GM19240 (cell line): ENCODE results near the gene TMED3.
"Not testable (repeated sequence)": the region's sequence is repeated elsewhere in the genome, so short reads cannot be mapped to it uniquely, and the experiment has no call there.

Experiments
- DNase-seq: peaks from one replicate; pipeline ENCODE4 v3.0.0; 2011; ENCODE audit warnings: low spot score; ENCODE audit not compliant: insufficient read length

TMED3 gene

GRCh38 chr15:79316864-79317263 lies 6.0 kb downstream of the TMED3 start:
- DNase-seq = no peak

DNA sequence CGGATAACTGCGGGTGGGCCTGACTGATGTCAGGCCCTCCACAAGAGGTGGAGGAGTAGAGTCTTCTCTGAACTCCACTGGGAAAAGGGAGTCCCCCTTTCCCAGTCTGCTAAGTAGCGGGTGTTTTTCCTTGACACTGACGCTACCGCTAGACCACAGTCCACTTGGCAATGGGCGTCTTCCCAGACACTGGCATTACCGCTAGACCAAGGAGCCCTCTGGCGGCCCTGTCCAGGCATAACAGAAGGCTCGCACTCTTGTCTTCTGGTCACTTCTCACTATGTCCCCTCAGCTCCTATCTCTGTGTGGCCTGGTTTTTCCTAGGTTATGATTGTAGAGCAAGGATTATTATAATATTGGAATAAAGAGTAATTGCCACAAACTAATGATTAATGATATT lies 9.1 kb downstream of the TMED3 start:
- not testable (repeated sequence) for DNase-seq

DNA sequence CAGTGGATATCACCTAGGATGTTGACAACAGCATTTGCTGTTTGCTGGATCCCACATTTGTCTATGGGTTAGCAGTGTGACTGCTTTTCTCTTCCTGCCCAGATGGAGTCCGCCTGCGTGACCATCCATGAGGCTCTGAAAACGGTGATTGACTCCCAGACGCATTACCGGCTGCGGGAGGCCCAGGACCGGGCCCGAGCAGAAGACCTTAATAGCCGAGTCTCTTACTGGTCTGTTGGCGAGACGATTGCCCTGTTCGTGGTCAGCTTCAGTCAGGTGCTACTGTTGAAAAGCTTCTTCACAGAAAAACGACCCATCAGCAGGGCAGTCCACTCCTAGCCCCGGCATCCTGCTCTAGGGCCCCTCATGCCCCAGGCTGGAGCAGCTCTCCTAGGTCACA lies 11.0 kb downstream of the TMED3 start:
- no peak for DNase-seq

GRCh38 chr15:79322306-79322705 lies 11.4 kb downstream of the TMED3 start:
- no peak for DNase-seq

DNA sequence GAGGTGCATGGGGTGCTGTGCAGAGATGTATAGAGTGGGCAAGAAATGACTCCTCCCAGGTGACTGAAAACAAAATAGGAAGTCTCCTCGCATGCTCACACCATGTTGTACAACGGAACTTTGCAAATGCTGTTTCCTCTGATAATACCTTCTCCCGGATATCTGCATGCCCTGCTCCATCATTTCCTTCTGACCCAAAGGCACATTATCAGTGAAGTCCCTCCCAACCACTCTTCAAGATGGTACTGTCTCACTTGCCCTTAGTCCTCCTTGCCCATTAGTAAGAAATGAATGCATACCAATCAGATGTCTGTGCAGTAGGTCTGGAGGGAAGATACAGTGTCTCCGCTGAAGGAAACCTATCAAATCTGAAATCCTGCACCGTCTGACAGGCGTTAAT lies 12.0 kb downstream of the TMED3 start:
- DNase-seq = no peak

- no peak for DNase-seq
Observed at GRCh38 chr15:79329171-79329611, 18.3 kb downstream of the TMED3 start.

DNA sequence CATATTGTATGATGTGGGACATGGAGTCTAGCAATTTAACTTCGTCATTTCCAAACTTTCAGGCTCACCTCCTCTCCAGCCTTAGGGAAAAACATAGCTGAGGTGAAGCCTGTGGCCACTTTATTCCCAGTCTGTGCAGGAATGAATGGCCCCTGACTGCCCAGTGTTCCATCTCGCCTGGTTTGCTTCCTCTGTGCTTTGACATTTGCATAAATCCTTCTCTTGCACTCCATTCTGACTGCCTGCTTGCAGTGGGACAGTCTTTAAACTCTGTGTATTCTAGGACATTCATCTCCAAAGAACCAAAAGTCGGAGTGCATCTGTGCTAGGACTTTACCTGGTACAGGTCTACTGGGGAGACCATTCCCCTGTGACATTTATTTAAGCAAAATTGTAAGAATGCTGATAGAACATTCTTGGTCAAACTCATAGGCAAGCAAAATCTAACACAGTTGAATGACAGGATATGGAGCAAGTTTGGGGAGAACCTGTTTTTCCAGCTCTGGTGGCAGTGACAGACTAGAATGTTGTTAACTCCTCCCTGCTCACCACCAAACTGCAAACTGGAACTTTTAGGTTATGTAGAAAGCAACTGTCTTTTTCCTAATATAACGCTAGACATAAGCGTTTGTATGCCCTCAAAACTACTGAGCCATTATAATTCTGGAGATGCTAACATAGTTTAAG lies 22.1 kb downstream of the TMED3 start:
- no peak for DNase-seq

DNA sequence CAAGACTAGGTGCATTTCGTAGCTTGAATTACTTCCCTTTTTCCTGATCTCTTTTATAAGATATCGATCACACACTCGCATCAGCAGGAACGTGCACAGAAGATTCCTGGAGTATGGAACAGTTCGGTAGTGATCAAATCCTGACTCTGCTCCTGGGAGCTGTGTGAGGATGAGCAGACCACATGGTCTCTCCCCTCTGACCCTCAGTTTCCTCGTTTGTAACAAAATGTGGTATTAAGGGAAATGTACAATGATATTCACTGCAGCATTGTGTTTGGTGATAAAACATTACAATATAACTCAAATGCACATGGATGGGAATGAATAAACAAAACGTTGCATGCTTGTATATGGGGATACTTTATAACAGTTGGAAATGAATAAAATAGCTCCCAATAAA lies 26.7 kb downstream of the TMED3 start:
- DNase-seq = no peak

DNA sequence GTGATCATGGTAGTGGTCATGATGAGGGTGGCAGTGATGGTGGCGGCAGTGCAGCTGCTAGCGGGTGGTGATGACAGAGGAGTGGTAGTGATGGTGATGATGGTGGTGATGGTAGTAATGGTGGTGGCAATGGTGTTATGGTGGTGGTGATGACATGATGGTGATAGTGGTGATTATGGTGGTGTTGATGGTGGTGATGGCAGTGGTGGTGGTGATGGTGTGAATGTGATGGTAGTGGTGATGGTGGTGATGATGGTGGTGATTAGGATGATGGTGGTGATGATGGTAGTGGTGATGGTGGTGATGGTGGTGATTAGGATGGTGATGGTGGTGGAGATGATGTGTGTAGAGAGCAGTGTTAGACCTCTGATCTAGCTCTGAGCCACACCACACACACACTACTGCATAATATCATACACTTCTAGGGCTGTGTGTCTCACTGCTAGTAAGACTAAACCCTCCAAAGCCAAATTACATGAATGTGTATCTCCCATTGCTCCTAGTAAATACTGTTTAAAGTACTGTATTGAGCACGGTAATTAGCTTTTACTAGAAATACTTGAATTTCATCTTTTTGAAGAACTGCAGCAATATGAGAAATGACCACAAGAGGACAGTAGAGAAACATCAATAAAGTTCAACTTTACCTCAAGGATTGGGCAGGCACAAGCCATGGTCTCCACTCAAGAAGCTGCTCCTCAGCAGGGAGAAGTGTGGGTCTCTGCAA lies 28.8 kb downstream of the TMED3 start:
- DNase-seq = no peak

- no peak for DNase-seq
Observed at GRCh38 chr15:79340315-79340602, 29.3 kb downstream of the TMED3 start.

DNA sequence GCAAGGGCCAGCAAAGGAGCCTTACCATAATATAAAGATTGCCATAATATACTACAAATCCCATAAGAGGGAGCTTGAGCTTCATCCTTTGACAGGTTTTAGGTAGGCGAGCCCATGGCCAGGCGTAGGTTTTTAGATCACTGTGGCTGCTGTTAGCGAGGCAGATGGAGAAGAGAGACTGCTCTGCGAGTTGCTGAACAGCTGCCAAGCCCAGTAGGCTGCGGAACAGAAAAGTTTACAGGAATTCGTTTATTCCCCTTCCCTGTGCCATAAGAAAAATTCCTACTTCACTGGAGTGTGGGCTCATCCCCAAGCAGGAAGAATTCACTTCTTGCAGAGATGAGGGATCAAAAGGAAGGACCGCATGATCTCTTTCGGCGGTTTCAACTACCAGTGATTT lies 30.5 kb downstream of the TMED3 start:
- no peak for DNase-seq

DNA sequence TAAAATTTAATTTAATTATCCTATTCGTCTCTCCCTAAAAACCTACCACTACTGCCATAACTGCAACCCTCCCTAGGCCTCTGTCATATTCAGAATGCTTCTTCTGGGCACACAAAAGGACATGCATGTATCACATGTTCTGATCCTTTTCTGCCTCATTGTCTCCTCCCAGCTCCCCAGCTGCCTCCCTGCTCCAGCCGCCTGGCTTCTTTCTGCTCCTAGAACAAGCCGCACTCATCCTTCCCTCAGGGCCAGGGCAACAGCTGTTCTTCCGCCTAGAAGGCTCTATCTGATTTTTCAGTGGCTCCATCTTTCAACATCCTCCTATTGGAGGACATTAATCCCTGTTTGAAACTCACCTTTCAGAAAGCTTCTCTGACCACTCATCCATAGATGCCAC lies 38.6 kb downstream of the TMED3 start:
- DNase-seq = no peak

- no peak for DNase-seq
Observed at GRCh38 chr15:79352206-79352605, 41.3 kb downstream of the TMED3 start.

DNA sequence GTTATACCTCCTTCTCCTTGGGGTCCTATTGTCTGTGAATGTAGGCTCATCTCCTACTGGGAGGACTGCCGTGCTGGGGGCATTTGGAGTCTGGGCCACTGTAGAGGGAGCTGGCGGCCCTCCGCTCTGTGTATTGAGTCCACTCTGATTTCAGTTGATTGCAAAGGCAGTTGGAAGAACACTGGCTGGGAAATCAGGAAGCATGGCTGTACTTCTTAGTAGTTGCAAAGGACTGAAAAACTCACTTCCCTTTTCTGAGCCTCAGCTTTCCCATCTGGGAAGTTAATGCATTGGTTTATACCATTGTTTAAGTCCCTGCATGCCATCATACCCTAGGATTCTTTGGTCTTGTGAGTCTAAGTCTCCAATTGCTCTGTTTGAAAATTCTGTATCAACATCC lies 46.7 kb downstream of the TMED3 start:
- DNase-seq = no peak

GRCh38 chr15:79358069-79358468 lies 47.2 kb downstream of the TMED3 start:
- DNase-seq = no peak

DNA sequence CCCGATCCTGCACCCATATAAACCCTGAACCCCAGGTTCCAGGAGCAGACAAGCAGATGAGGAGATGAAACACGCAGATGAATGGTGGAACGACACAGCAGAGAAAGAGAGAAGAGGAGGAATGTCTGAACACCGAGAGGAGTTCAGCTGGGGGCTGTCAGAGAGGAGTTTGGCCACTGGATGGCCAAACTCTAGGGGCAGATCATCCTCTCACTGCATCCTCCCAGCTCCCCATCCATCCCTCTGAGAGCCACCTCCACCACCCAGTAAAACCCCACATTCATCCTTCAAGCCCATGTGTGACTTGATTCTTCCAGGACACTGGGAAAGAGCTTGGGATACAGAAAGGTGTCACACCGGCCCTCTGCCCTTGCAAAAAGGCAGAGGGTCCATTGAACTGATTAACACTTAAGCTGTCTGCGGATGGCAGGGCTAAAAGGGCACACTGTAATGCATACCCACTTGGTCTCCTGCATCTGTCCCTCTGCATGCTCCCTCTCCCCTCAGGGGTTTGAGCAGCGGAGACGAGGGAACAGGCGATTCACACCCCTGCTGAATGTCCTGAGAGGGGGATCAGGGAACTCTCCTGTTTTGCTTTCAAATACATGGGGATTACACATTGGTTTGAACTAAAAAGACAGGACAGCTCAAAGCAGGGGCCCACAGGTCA lies 53.8 kb downstream of the TMED3 start:
- no peak for DNase-seq

GRCh38 chr15:79365765-79366164 lies 54.9 kb downstream of the TMED3 start:
- no peak for DNase-seq

DNA sequence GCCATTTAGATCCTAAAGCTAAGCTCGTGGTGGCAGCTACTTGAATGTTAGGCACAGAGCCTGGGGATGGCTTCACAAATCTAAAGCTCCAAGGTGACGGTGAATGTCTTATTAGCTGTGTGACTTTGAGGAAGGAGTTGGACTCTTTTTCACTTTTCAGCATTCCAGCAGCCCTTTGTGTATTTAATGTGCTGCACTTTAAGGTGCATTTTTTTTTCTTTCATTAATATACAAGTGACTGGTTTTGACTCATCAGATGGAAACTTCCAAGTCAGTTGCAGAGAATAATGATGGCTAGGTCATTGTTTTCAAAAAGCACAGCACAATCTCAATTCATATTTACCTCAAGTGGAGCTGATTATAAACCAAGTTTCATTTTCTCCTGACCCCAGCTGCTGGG lies 55.8 kb downstream of the TMED3 start:
- no peak for DNase-seq

GRCh38 chr15:79370716-79371115 lies 59.8 kb downstream of the TMED3 start:
- DNase-seq = no peak

- DNase-seq = no peak
Observed at GRCh38 chr15:79371591-79371990, 60.7 kb downstream of the TMED3 start.

DNA sequence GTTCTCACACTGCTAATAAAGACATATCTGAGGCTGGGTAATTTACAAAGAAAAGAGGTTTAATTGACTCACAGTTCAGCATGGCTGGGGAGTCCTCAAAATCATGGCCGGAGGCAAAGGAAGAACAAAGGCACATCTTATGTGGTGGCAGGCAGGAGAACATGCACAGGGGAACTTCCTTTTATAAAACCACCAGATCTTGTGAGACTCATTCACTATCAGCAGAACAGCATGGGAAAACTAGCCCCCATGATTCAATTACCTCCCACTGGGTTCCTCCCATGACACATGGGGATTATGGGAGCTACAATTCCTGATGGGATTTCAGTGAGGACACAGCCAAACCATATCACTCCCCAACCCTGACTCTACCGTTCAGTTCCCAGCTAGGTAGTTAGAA lies 61.5 kb downstream of the TMED3 start:
- no peak for DNase-seq
